Keratinocyte (primary cell): ENCODE measurements around the gene HOXC6.

Experiments
- CTCF ChIP-seq, 3 experiments: IDR thresholded peaks in 1 of 3; conservative IDR thresholded peaks in 1 of 3; optimal IDR thresholded peaks in 1 of 3; 2 replicates in 2 of 3; 3 replicates in 1 of 3; pipeline versions ENCODE3 to v1.5.1; 2011; ENCODE audit warnings: low read length in 3 of 3, mild to moderate bottlenecking in 3 of 3, moderate library complexity in 2 of 3, control low read depth in 1 of 3, inconsistent platforms in 1 of 3; ENCODE audit not compliant: insufficient read depth in 2 of 3; ENCODE audit errors: extremely low read depth in 1 of 3
- EZH2 ChIP-seq: IDR thresholded peaks from one replicate; pipeline ENCODE4 v1.6.1; 2012; ENCODE audit warnings: inconsistent platforms, mild to moderate bottlenecking, low read length, moderate library complexity

DNA sequence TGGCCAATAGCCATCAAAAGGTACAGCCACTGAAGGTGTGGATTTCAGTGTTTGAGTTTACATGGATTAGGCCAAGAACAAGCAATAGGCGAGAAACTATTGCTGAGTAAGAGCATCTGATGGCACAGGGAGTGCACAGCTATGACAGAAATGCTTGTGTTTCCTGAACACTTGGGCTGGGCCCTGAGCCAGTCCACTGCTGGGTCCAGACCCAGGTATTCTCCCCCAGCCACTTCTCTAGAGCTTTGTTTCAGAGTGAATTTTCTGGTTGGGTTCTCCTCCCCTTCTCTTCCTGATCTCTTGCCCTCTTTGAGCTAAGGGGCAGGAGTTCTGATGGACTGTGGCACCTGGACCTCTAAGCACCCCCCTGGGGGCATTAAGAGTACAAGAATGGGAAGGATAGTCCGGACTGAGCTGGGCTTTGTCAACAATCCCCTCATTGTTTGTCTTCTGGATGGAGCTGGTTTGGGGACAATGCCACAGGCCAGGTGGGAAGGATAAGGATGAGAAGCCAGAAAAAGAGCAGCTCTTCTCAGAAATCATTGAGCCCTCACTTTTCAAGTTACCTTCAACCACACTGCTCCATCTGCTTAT, 13.0 kb downstream of the HOXC6 start:
- TF ChIP-seq EZH2 (no peak), CTCF (optimal IDR thresholded peaks at IDR 0.05 in 1 of 3, IDR thresholded peaks at IDR 0.05 in 1 of 3, conservative IDR thresholded peaks at IDR 0.05 in 1 of 3; ENCODE audit: extremely low read depth in 1 of 3, insufficient read depth in 2 of 3, low read length in 3 of 3) (no peak)
